HG03159 (cell line): ENCODE results near the gene TRIP13.

Experiments
- ATAC-seq: cut with Tn5 transposase; IDR thresholded peaks from one replicate; pipeline ENCODE4 v1.9.1; 2021; ENCODE audit warnings: mild to moderate bottlenecking, moderate library complexity; ENCODE audit not compliant: unreplicated experiment

TRIP13 gene

GRCh38 chr5:949815-950560 lies 57.3 kb downstream of the TRIP13 start:
- no peak for ATAC-seq

DNA sequence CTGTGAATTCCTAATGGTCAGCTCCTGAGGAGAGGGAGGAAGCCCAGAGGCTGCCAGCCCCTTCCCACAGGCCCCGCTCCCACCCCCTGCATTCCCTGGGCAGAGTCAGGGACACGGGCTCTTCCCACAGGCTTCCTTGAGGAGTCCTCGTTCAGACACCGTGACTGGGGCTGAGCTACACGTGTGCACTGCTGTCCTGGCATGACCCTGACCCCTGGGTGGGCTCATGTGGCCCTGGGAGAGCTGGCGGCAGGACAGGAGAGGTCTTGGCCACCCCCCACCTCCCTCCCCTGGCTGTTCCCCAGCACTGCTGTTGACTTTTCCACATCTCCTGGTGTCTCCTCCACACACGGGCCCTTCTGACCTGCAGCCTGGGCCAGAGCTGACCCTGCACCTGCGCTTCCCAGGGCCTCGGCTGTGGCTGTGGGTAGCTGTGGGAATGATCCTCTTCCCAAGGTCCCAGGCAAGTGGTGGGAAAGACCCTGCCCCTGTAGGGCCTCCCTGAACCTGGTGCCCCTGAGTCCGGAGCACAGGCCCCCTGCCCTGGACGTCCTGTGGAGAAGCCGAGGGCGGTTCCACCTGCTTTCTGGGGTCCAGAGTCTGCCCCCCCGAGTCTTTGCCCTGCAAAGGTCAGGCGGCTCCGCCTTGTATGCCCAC lies 59.4 kb downstream of the TRIP13 start:
- no peak for ATAC-seq

DNA sequence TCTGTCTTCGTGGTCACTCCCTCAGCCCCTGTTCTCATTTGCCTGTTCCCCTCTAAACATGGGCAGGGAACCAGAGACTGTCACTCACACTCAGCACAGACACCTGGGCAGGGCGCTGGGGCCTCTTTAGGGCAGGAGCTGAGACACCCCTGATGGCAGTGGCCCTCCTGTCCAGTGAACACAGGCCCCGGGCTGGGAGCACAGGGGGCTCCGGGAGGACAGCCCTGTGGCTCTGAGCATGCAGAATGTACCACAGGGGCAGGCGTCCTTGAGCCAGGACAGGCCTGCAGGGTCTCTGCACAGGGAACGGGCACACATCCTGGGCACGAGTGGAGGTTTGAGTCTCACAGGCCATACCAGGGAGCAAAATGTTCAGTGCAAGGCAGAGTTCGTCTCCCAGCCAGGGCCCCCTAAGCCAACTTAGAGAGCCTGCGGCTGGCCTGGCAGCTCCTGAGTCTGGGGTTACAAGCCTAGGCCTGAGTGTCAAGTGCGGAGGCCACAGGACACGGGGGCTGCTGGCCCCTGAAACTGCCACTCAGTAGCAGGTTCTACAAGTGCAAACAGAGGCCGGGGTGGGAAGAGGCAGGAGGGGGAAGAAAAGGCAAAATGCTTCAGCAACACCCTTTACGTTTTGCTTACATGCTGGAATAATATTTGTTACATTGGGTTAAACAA lies 60.0 kb downstream of the TRIP13 start:
- ATAC-seq: no peak

DNA sequence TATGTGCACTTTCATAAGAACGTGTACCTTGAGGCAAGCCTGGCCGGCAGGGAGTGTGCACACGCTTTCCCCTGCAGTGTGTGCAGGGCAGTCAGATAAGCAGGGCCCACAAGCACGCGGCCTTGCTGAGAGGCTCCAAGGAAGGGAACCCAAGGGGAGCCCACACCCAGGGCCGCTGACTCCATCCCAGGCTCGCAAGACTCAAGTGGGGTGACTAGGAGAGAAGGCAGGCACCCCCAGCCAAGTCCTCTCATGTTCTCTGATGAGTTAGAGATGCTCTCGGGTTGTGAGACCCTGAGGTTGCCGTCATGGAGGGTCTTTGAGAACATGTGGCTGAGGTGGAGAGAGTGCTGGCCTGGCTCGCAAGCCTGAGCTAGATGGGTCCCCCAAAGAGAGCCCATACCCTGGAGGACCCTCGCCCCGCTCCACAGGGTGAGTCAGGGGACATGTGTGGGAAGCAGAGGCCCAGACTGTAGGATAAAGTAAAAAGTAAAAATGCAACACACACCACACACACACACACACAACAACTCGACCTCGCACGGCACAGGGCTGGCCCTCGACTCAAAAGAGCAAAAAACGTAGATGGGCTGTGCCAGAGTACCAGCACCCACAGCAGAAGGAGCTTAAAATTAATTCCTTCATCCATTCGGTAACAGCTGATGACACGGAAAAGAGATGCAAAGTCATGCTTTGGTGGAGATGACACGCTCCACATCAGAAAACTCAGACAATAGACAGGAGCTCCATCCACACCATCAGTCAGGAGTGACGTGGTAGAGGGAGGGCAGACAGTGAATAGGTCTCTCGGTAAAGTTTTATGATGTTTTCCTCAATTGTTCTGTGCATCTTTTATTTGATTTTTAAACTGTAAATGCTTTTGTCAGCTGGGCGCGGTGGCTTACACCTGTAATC lies 61.1 kb downstream of the TRIP13 start:
- ATAC-seq: no peak

DNA sequence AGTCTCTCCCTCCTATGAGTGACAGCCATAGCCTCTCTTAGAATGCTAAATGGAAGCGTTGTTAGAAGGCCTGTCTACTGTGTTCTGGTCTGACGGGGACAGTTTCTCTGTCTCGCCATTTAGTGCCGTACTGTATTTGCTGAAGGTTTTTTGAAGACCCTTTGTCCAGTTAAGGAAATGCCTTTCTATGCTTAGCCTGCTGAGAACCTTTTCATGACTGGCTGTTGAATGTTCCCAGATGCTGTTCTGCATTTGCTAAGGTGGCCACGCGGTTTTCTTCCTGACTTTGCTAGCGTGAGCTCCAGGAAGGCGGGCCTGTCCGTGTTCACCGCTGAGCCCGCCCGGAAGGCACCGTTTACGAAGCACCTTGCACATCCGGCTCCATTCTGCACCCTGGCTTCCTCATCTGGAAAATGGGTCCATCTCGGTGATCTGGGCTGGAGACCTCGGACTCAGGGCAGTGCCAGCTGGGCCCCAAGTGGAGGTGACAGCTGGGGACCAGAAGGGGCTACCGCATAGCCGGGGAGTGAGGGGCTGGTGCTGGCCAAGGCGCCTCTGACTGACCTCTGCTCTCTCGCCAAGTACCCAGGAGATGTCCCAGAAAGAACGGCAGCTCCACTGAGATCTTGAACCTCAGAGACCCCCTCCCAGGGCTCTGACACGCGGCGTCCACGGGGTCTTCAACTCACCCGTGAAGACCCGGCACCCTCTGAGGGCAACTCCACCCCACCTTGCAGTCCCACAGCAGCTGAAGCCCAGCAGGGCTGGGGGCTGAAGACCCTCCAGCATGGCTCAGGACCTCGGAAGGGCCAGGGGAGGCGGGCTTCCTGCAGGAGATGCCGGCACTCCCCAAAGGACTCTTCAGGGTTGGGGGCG lies 63.4 kb downstream of the TRIP13 start:
- no peak for ATAC-seq

- peak; percentile 76 for ATAC-seq
Measured at GRCh38 chr5:956941-957747, 64.5 kb downstream of the TRIP13 start.

DNA sequence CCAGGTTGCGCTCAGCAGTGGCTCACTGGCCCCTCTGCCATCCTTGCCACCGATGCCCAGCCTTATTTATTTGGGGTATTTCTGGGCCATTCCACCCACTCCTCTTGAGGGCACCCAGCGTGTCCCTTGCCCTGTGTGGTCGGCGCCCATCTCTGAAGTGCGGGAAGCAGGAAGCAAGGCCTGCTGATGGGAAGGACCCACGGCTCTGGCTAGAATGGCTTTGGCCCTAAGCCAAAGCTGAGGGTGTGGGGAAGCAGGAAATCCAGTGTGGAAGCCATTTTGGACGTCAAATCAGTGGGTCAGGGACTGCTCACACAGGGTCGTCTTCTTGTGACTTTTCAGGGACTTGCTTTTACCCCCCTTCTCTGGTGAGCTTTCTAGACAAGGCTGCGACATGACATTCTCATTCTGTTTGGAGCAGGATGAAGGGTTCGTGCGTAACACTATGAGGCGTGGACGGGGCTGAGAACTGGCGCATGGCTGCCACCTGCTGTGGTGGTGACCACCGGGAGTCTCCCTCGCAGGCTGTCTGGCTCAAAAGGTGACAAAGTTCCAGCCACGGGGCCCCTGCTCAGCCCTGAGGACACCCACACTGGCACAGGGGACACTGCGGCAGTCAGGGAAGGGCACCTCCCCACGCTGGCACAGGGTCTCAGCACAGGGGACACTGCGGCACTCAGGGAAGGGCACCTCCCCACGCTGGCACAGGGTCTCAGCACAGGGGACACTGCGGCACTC lies 65.2 kb downstream of the TRIP13 start:
- no peak for ATAC-seq

DNA sequence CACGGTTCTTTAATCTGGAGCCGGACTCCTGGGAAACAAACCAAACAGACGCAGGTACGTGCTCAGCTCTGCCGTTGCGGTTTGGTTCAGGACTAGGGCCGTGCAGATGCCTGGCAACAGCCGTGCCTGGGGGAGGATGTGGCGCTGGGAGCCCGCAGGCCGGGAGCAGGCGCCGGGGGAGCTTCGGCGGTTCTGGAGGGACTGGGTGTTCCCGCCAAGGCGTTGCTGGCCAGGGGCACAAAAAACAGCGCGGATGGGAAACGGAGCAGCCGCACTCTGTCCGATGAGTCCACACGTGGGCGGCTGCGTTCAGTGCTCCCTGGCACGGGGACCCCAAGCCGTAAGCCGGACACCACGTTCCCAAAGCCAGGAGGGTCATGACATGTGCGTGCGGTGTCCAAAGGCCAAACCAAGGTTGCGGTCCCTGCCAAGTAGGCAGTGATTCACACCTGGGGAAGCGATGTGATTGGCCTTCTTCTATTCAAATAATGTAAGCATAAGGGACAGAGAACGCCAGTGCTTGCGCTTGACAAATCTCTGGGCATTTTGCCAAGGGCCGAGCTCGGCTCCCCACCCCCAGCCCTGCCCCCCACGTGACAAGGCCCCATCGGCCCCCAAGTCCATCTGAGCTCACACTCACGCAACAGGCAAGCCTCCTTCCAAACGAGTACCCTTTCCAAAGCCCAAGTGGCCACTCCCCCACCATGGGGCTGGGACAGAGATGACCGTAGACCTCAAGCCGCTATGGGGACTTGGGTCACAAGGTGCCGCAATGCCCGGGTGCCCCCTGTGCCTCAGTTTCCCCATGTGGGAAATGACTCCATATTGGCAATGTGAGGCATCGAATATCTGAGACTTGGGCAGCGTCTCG lies 66.3 kb downstream of the TRIP13 start:
- no peak for ATAC-seq

- ATAC-seq: no peak
Measured at GRCh38 chr5:959581-960531, 67.2 kb downstream of the TRIP13 start.

- no peak for ATAC-seq
Measured at GRCh38 chr5:960551-960950, 67.9 kb downstream of the TRIP13 start.

DNA sequence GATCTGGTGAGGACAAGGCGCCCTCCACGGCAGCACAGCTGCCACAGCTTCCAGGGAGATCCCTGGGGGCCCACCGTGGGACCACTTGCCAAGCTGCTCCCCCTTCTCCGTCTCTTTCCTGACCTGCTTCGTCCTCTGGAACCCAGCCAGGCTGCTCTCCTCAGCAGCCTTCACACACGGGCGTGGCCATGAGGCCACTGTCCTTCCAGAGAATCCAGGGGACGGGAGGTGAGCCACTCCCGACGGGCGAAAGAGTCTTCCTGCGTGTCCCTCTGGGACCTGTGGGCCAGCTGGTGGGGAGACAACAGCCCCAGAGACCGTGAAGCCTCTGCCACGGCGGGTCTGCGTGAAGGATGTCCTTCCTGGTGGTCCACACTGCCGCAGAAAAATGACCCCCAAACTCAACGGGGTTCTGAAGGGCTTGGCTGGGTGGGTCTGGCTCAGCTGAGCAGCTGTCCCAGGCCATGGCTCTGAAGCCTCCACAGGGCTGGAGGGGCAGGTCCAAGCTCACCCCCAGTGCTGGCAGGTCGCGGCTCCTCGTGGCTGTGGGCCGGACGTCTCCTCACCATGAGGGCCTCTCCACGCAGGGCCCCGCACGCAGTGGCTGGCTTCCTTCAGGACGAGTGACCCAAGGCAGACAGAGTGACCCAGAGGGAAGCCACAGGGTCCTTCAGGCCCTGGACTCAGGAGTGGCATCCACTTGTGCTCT lies 68.5 kb downstream of the TRIP13 start:
- no peak for ATAC-seq

DNA sequence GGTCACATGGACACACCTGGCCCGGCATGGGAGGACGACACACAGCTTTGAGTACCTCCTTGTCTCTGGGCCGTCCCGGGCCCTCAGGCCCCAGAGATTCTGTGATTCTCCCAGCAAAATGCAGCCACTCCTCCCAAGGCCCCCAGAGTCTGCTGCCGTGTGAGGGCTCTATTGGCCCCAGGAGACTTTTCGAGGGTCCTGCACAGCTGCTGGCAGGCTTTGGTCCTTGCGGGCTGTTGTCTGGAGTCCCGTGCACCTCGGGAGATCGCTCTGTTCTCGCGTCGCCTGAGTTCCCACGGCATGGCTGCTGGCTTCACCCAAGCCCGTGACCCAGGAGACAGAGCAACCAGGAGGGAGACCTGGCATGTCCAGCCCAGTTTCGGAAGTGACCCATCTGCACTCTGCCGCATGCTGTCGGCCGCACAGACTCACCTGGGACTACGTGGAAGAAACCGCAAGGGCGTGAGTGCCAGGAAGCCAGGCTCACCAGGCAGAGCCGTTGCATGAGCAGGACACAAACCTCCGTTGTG lies 69.1 kb downstream of the TRIP13 start:
- ATAC-seq: no peak

DNA sequence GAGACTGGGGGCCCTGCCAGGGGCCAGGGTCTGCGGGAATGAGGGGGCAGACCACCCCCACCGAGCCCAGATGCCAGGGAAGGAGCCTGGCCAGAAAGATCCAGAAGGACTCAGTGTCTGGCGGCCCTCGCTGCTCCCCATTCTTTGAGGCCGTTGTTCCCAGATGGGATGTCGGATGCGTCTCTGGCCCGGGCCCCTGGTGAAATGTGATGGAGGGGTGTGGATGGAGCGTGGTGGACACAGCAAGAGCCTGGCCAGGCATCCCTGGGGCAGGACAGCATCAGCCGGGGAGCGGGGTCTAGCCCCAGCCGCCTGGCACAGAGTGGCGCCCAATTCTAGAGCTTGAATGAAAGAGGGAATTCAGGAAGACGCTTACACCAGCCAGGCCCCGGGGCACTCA lies 69.7 kb downstream of the TRIP13 start:
- no peak for ATAC-seq

GRCh38 chr5:962801-963200 lies 70.1 kb downstream of the TRIP13 start:
- ATAC-seq: no peak

DNA sequence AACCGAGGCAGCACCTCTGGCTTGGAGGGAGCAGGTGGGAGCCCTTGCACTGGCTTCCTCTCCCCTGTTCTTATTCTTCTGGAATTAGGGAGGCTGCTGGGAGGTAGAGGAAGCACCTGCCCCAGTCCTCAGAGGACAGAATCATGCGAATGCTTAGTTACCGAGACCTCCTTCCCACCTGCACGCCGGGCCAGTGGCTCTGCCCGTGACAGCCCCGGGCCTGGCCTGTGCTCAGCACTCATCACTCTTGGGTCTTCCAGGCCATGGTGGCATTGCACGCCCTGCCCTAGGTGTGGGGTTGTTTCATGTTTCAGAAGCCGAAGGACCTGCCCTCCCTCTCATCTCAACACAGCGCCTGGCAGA lies 70.6 kb downstream of the TRIP13 start:
- ATAC-seq: peak; percentile 27
